ENCODE measurements around the gene AFAP1. TPM values are rescaled to one million over a fixed set of nuclear protein-coding genes. Genes with fewer than 3 reads are reported as not detected.
A peak's percentile ranks its signal among the peaks of the same experiment; 100 is the strongest.
"Not testable (repeated sequence)": the region's sequence is repeated elsewhere in the genome, so short reads cannot be mapped to it uniquely, and the experiment has no call there.

AFAP1 gene
- total RNA-seq, 1 donor from 2014 or later = 6.7 TPM

DNA sequence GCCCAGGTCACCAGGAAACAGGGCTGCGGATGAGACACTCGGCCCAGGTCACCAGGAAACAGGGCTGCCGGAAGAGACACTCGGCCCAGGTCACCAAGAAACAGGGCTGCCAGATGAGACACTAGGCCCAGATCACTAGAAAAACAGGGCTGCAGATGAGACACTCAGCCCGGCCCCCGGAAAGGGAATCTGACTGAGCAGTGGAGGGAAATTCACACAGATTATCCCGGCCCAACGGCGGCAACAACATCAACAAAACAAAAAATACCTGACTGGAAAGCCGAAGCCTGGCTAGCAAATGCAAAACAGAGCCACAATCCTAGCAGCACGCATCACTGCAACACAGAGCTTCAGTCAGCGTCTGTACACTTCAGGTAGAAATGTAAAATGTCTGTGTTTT lies 20.7 kb downstream of the AFAP1 start:
- no peaks in the 10 kb centered on the region for H3K9me3 Mint-ChIP-seq
- Histone ChIP-seq H4K20me1 (ENCODE audit: low read depth) (no peaks in the 10 kb centered on the region), H3K36me3 (no peaks in the 10 kb centered on the region), H3K9ac (no peak overlapping the region), H3K9me3 (ENCODE audit: low read depth) (no peaks in the 10 kb centered on the region), H3K27me3 (no peaks in the 10 kb centered on the region), H3K79me2 (ENCODE audit: low read depth) (no peaks in the 10 kb centered on the region), H3F3A (ENCODE audit: low read depth) (no peaks in the 10 kb centered on the region), H3K4me2 (no peak overlapping the region), H3K27ac (no peak overlapping the region), H3K4me3 (no peak overlapping the region), H3K4me1 (no peaks in the 10 kb centered on the region), H2AFZ (replicated peaks) (no peak overlapping the region)
- TF ChIP-seq, protein P1, sequence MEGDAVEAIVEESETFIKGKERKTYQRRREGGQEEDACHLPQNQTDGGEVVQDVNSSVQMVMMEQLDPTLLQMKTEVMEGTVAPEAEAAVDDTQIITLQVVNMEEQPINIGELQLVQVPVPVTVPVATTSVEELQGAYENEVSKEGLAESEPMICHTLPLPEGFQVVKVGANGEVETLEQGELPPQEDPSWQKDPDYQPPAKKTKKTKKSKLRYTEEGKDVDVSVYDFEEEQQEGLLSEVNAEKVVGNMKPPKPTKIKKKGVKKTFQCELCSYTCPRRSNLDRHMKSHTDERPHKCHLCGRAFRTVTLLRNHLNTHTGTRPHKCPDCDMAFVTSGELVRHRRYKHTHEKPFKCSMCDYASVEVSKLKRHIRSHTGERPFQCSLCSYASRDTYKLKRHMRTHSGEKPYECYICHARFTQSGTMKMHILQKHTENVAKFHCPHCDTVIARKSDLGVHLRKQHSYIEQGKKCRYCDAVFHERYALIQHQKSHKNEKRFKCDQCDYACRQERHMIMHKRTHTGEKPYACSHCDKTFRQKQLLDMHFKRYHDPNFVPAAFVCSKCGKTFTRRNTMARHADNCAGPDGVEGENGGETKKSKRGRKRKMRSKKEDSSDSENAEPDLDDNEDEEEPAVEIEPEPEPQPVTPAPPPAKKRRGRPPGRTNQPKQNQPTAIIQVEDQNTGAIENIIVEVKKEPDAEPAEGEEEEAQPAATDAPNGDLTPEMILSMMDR (IDR thresholded peaks at IDR 0.05) = no peak
- TF ChIP-seq EZH2 (IDR thresholded peaks at IDR 0.05) = no peak
- no peak for TF ChIP-seq EZH2phosphoT487 (IDR thresholded peaks at IDR 0.05)
- DNase-seq (ENCODE audit: low spot score) = no peak
- no peak overlapping the region for H3K4me3 Mint-ChIP-seq
- H3K27me3 Mint-ChIP-seq (ENCODE audit: insufficient read depth, low read depth) = no peaks in the 10 kb centered on the region
- peaks cover 13% of the 10 kb centered on the region for H3K4me1 Mint-ChIP-seq
- no peaks in the 10 kb centered on the region for H3K36me3 Mint-ChIP-seq
- H3K27ac Mint-ChIP-seq = peak overlapping the region; percentile 60

DNA sequence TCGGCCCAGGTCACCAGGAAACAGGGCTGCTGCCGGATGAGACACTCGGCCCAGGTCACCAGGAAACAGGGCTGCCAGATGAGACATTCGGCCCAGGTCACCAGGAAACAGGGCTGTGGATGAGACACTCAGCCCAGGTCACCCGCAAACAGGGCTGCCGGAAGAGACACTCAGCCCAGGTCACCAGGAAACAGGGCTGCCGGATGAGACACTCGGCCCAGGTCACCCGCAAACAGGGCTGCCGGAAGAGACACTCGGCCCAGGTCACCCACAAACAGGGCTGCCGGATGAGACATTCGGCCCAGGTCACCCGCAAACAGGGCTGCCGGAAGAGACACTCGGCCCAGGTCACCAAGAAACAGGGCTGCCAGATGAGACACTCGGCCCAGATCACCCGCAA lies 21.5 kb downstream of the AFAP1 start:
- not testable (repeated sequence) for H3K27me3 Mint-ChIP-seq (ENCODE audit: insufficient read depth, low read depth); H3K9me3 Mint-ChIP-seq; H3K36me3 ChIP-seq; H4K20me1 ChIP-seq (ENCODE audit: low read depth); H3K4me1 ChIP-seq; H3K79me2 ChIP-seq (ENCODE audit: low read depth); H2AFZ ChIP-seq (replicated peaks); H3K4me2 ChIP-seq; H3K27me3 ChIP-seq; H3K9ac ChIP-seq; H3K36me3 Mint-ChIP-seq; H3K4me3 ChIP-seq; DNase-seq (ENCODE audit: low spot score); H3K27ac Mint-ChIP-seq; H3K27ac ChIP-seq; H3F3A ChIP-seq (ENCODE audit: low read depth); H3K4me3 Mint-ChIP-seq; H3K9me3 ChIP-seq (ENCODE audit: low read depth)
- peaks cover 13% of the 10 kb centered on the region for H3K4me1 Mint-ChIP-seq

DNA sequence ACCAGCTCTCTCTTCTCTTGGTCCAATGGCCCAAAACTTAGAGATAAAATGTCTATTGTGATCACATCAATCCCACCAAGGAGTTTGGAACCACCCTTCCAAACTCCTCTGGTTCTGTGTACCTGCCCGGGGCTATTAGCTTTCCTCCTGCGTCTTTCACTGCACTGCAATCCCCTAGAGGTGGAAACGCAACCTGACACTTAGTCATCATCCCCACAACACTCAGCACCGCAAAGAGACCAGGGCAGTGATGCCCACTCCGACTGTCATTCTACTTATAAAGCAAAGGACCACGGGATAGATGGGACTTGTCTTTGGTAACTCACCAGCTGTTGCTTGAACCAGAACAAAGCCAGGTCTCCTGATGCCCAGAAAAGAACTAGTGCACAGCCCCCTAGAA lies 22.0 kb downstream of the AFAP1 start:
- no peak overlapping the region for H3K9ac ChIP-seq
- no peaks in the 10 kb centered on the region for H3K36me3 Mint-ChIP-seq
- no peak for DNase-seq (ENCODE audit: low spot score)
- no peak overlapping the region for H3K27ac ChIP-seq
- H3K79me2 ChIP-seq (ENCODE audit: low read depth) = peaks cover 5% of the 10 kb centered on the region
- H3K27ac Mint-ChIP-seq = peak overlapping the region; percentile 54
- TF ChIP-seq, protein P1 (IDR thresholded peaks at IDR 0.05) = peak; percentile 25
- TF ChIP-seq EZH2 (IDR thresholded peaks at IDR 0.05) (no peak), EZH2phosphoT487 (IDR thresholded peaks at IDR 0.05) (no peak)
- H3F3A ChIP-seq (ENCODE audit: low read depth) = no peaks in the 10 kb centered on the region
- H4K20me1 ChIP-seq (ENCODE audit: low read depth) = no peaks in the 10 kb centered on the region
- no peak overlapping the region for H3K4me3 ChIP-seq
- H3K36me3 ChIP-seq = no peaks in the 10 kb centered on the region
- H3K9me3 ChIP-seq (ENCODE audit: low read depth) = no peaks in the 10 kb centered on the region
- no peaks in the 10 kb centered on the region for H3K27me3 Mint-ChIP-seq (ENCODE audit: insufficient read depth, low read depth)
- no peak overlapping the region for H3K4me3 Mint-ChIP-seq
- no peaks in the 10 kb centered on the region for H3K9me3 Mint-ChIP-seq
- H2AFZ ChIP-seq (replicated peaks) = no peak overlapping the region
- H3K4me1 Mint-ChIP-seq = peaks cover 13% of the 10 kb centered on the region
- H3K27me3 ChIP-seq = no peaks in the 10 kb centered on the region
- H3K4me1 ChIP-seq = no peaks in the 10 kb centered on the region
- no peak overlapping the region for H3K4me2 ChIP-seq

DNA sequence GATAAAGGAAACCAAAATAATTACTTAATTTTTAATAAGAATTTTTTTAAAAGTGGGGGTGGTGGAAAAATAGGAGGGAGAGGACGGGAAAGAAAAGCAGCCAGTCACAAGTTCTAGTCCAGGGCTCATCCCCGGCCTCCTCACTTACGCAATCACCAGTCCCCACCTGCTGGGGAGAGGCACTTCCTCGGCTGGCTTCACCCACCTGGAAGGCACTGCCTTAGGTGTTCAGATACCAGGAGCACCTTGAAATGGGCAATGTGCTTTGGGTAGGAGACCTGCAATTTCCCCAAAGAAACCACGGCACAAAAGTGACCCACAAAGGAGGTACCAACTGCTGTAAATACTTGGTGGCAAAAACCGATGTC lies 23.8 kb downstream of the AFAP1 start:
- H3K4me2 ChIP-seq = no peak overlapping the region
- peaks cover 14% of the 10 kb centered on the region for H3K4me1 ChIP-seq
- no peak overlapping the region for H3K4me3 Mint-ChIP-seq
- H3F3A ChIP-seq (ENCODE audit: low read depth) = peaks cover 6% of the 10 kb centered on the region
- H3K9me3 Mint-ChIP-seq = no peaks in the 10 kb centered on the region
- no peaks in the 10 kb centered on the region for H3K9me3 ChIP-seq (ENCODE audit: low read depth)
- no peak for DNase-seq (ENCODE audit: low spot score)
- no peak overlapping the region for H3K9ac ChIP-seq
- H3K27ac Mint-ChIP-seq = no peak overlapping the region
- H3K27me3 ChIP-seq = no peaks in the 10 kb centered on the region
- H3K4me3 ChIP-seq = no peak overlapping the region
- no peaks in the 10 kb centered on the region for H4K20me1 ChIP-seq (ENCODE audit: low read depth)
- no peaks in the 10 kb centered on the region for H3K36me3 Mint-ChIP-seq
- TF ChIP-seq EZH2 (IDR thresholded peaks at IDR 0.05) (no peak), EZH2phosphoT487 (IDR thresholded peaks at IDR 0.05) (no peak)
- TF ChIP-seq, protein P1 (IDR thresholded peaks at IDR 0.05) = no peak
- H3K4me1 Mint-ChIP-seq = peaks cover 25% of the 10 kb centered on the region
- H3K36me3 ChIP-seq = no peaks in the 10 kb centered on the region
- H3K27ac ChIP-seq = no peak overlapping the region
- no peak overlapping the region for H2AFZ ChIP-seq (replicated peaks)
- H3K79me2 ChIP-seq (ENCODE audit: low read depth) = peaks cover 11% of the 10 kb centered on the region
- H3K27me3 Mint-ChIP-seq (ENCODE audit: insufficient read depth, low read depth) = peaks cover under 1% of the 10 kb centered on the region

Data from neural progenitor cell (in vitro differentiated cells).